Upper lobe of left lung (tissue), 6 donors: ENCODE results near the gene GATD1. TPM values are rescaled to one million over a fixed set of nuclear protein-coding genes. Genes with fewer than 3 reads are reported as not detected.

Experiments
- ATAC-seq, 2 donors: fragments of 200-7000 bp; cut with Tn5 transposase; one replicate each; pipeline ENCODE4 v1.9.1; 2022; ENCODE audit warnings: mild to moderate bottlenecking in 2 of 2, moderate library complexity in 2 of 2; ENCODE audit not compliant: low FRiP score in 2 of 2
- DNase-seq, 2 donors: peaks; one replicate each; pipeline ENCODE4 v3.0.0-alpha.2; 2019 to 2020
- H3K27ac ChIP-seq, 4 donors: fragments of 200-600 bp; sonication (generic); one replicate each; pipeline ENCODE4 v1.5.1; 2016 to 2019
- H3K27me3 ChIP-seq, 4 donors: fragments of 200-600 bp; sonication (generic); one replicate each; pipeline ENCODE4 v1.5.1; 2017 to 2019
- H3K36me3 ChIP-seq, 4 donors: fragments of 200-600 bp; sonication (generic); one replicate each; pipeline ENCODE4 v1.5.1; 2016 to 2019
- H3K4me1 ChIP-seq, 4 donors: fragments of 200-600 bp; sonication (generic); one replicate each; pipeline ENCODE4 v1.5.1; 2018 to 2019
- H3K4me3 ChIP-seq, 4 donors: fragments of 200-600 bp; sonication (generic); one replicate each; pipeline ENCODE4 v1.5.1; 2017 to 2019; ENCODE audit warnings: mild to moderate bottlenecking in 2 of 4, moderate library complexity in 1 of 4
- H3K9me3 ChIP-seq, 4 donors: fragments of 200-600 bp; sonication (generic); one replicate each; pipeline ENCODE4 v1.5.1; 2018 to 2019
- EP300 ChIP-seq, 4 donors: sonication (generic); formaldehyde crosslinking; IDR thresholded peaks; one replicate each; pipeline ENCODE4 v1.5.1; 2017; ENCODE audit warnings: antibody characterized with exemption in 4 of 4, control low read depth in 2 of 4
- POLR2A ChIP-seq, 4 donors: fragments of 450-650 bp; IDR thresholded peaks; one replicate each; pipeline ENCODE4 v1.5.1; 2016 to 2017; ENCODE audit warnings: antibody characterized with exemption in 4 of 4, mild to moderate bottlenecking in 2 of 4
- POLR2AphosphoS5 ChIP-seq, 2 donors: sonication (generic); formaldehyde crosslinking; IDR thresholded peaks; one replicate each; pipeline ENCODE4 v1.5.1; 2017; ENCODE audit warnings: antibody characterized with exemption in 2 of 2
- WGBS, 2 donors: methylation state at CpG; one replicate each; pipeline ENCODE4 v1.1.5; 2017 to 2018; 5-methylcytosine and 5-hydroxymethylcytosine counted together
- total RNA-seq, 6 donors: library from RNA; depleted of rRNA in 4 of 6; stranded (reverse); fragments of >200 nt in 4 of 6; gene quantifications; one replicate each; pipeline versions ENCODE4 v1.1.0 to v1.2.1, GENCODE V29; 2016 to 2021
- TF ChIP-seq, protein P1 (sequence below), 6 experiments: fragments of 450-650 bp in 4 of 6; fragments of 200-600 bp in 2 of 6; sonication (generic) in 2 of 6; IDR thresholded peaks; one replicate each; pipeline ENCODE4 v1.5.1; 2016 to 2019; ENCODE audit warnings: antibody characterized with exemption in 6 of 6
- donor health status: DM: no; HTN: no; CAD: no; lungs with moderate emphysema.
- donor health status: DM: no; HTN: yes; CAD: no; lungs with severe emphysema.

The GATD1 gene
- total RNA-seq, 6 donors from 2014 or later: 14.8 to 77.7 (median 63.6) TPM

DNA sequence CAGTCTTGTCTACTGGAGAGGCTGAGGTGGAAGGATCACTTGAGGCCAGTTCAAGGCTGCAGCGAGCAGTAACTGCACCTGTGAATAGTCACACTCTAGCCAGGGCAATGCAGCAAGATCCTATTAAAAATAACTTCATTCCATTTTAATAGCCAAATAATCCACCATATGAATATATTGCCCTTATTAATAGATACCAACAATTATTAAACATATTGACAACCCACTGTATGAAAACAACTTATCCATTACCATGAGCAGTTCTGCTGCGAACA, 10.4 kb downstream of the GATD1 start:
- WGBS, 2 donors: 94 to 100% methylated on average over 2 of the region's 2 CpGs
- TF ChIP-seq EP300 (IDR thresholded peaks at IDR 0.05): no peak
- Histone ChIP-seq H3K4me3 (no peak overlapping the region), H3K27me3 (no peaks in the 10 kb centered on the region), H3K27ac (no peak overlapping the region), H3K4me1 (peaks cover 0 to 7% (median 6%) of the 10 kb centered on the region in 4 donors), H3K9me3 (no peaks in the 10 kb centered on the region), H3K36me3 (peaks cover 16 to 65% (median 58%) of the 10 kb centered on the region in 4 donors)
- DNase-seq (no peak), ATAC-seq (no peak)

GRCh38 chr11:766106-766935, 11.0 kb downstream of the GATD1 start:
- Histone ChIP-seq H3K36me3 (peaks cover 17 to 65% (median 58%) of the 10 kb centered on the region in 4 donors), H3K9me3 (no peaks in the 10 kb centered on the region), H3K4me1 (peaks cover 0 to 7% (median 6%) of the 10 kb centered on the region in 4 donors), H3K27ac (no peak overlapping the region), H3K27me3 (no peaks in the 10 kb centered on the region), H3K4me3 (no peak overlapping the region)
- DNase-seq (no peak), ATAC-seq (no peak)
- WGBS, 2 donors: 84 to 85% methylated on average over 9 of the region's 11 CpGs
- TF ChIP-seq EP300 (IDR thresholded peaks at IDR 0.05): no peak
- TF ChIP-seq, protein P1, sequence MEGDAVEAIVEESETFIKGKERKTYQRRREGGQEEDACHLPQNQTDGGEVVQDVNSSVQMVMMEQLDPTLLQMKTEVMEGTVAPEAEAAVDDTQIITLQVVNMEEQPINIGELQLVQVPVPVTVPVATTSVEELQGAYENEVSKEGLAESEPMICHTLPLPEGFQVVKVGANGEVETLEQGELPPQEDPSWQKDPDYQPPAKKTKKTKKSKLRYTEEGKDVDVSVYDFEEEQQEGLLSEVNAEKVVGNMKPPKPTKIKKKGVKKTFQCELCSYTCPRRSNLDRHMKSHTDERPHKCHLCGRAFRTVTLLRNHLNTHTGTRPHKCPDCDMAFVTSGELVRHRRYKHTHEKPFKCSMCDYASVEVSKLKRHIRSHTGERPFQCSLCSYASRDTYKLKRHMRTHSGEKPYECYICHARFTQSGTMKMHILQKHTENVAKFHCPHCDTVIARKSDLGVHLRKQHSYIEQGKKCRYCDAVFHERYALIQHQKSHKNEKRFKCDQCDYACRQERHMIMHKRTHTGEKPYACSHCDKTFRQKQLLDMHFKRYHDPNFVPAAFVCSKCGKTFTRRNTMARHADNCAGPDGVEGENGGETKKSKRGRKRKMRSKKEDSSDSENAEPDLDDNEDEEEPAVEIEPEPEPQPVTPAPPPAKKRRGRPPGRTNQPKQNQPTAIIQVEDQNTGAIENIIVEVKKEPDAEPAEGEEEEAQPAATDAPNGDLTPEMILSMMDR (IDR thresholded peaks at IDR 0.05): no peak

- Histone ChIP-seq H3K36me3 (peaks cover 20 to 65% (median 57%) of the 10 kb centered on the region in 4 donors), H3K27me3 (no peaks in the 10 kb centered on the region), H3K9me3 (no peaks in the 10 kb centered on the region), H3K4me1 (peaks cover 0 to 7% (median 6%) of the 10 kb centered on the region in 4 donors), H3K4me3 (no peak overlapping the region), H3K27ac (peak overlapping the region in 1 of 4 donors; percentile 16)
- 93 to 95% methylated on average over 8 of the region's 8 CpGs for WGBS, 2 donors
- TF ChIP-seq EP300 (IDR thresholded peaks at IDR 0.05) (no peak), POLR2A (IDR thresholded peaks at IDR 0.05) (no peak), POLR2AphosphoS5 (IDR thresholded peaks at IDR 0.05) (no peak)
- TF ChIP-seq, protein P1 (IDR thresholded peaks at IDR 0.05): no peak
- ATAC-seq (no peak), DNase-seq (no peak)
Measured at GRCh38 chr11:765802-766091, 11.5 kb downstream of the GATD1 start.

GRCh38 chr11:765025-765801, 12.1 kb downstream of the GATD1 start:
- peaks cover 0 to 7% (median 6%) of the 10 kb centered on the region in 4 donors for H3K4me1 ChIP-seq
- ATAC-seq: peak; percentile 64 to 65
- peak; percentile 69 to 76 for DNase-seq
- H3K36me3 ChIP-seq: peaks cover 25 to 65% (median 57%) of the 10 kb centered on the region in 4 donors
- H3K27ac ChIP-seq: peak overlapping the region in 1 of 4 donors; percentile 16
- H3K9me3 ChIP-seq: no peaks in the 10 kb centered on the region
- no peak overlapping the region for H3K4me3 ChIP-seq
- 73 to 74% methylated on average over 15 to 18 of the region's 19 CpGs for WGBS, 2 donors
- TF ChIP-seq POLR2A (IDR thresholded peaks at IDR 0.05) (peak in 1 of 4 donors; percentile 12), EP300 (IDR thresholded peaks at IDR 0.05) (no peak)
- TF ChIP-seq, protein P1 (IDR thresholded peaks at IDR 0.05): peak; percentile 57 to 79 (median 68)
- H3K27me3 ChIP-seq: no peaks in the 10 kb centered on the region

GRCh38 chr11:764322-765024, 12.8 kb downstream of the GATD1 start:
- Histone ChIP-seq H3K9me3 (no peaks in the 10 kb centered on the region), H3K4me3 (no peak overlapping the region), H3K4me1 (peaks cover 0 to 7% (median 6%) of the 10 kb centered on the region in 4 donors), H3K27ac (no peak overlapping the region), H3K36me3 (peaks cover 32 to 70% (median 59%) of the 10 kb centered on the region in 4 donors), H3K27me3 (no peaks in the 10 kb centered on the region)
- TF ChIP-seq EP300 (IDR thresholded peaks at IDR 0.05) (no peak), POLR2AphosphoS5 (IDR thresholded peaks at IDR 0.05) (no peak), POLR2A (IDR thresholded peaks at IDR 0.05) (no peak)
- TF ChIP-seq, protein P1 (IDR thresholded peaks at IDR 0.05): no peak
- WGBS, 2 donors: 91 to 92% methylated on average over 17 to 18 of the region's 18 CpGs
- ATAC-seq: no peak
- no peak for DNase-seq
